GM21786 (cell line): ENCODE data around the gene SSPN.

Experiments used
- ATAC-seq: cut with Tn5 transposase; IDR thresholded peaks from one replicate; pipeline ENCODE4 v1.9.1; 2021; ENCODE audit not compliant: unreplicated experiment

Gene SSPN

DNA sequence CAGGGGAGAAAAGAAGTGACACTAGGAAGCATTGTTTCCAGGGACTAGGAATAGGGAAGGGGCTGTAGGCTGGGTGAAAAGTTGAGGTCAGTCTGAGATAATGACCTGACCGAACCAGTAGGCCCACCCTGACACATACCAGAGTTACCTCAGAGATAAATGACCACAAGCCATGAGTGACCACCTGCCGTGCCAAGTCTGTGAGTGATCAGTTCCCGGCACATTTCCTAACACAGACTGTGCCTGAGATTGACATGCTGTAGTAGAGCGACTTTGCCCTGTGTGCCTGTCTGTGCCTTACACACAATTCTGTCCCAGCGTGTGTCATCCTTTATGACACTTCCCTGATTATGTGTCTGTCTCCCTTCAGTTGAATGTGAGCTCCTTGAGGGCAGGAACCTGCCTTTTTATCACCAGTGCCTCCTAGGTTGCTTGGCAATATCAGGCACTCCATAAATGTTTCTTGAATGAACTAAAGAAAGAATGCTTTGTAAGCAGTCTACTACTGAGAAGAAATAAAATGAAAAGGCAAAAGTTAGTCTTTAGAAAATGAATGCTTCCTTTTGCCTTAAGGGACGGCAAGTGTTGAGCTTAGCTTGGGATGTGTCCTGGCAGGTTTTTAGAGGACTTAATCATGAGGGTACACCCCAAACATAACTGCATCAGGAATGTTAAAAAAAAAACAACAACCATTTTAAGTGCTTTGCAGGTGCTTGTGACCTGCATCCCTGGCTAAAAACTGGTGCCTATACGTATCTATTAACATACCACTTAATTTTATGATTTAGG is 9.6 kb upstream of the SSPN start:
- ATAC-seq = no peak

DNA sequence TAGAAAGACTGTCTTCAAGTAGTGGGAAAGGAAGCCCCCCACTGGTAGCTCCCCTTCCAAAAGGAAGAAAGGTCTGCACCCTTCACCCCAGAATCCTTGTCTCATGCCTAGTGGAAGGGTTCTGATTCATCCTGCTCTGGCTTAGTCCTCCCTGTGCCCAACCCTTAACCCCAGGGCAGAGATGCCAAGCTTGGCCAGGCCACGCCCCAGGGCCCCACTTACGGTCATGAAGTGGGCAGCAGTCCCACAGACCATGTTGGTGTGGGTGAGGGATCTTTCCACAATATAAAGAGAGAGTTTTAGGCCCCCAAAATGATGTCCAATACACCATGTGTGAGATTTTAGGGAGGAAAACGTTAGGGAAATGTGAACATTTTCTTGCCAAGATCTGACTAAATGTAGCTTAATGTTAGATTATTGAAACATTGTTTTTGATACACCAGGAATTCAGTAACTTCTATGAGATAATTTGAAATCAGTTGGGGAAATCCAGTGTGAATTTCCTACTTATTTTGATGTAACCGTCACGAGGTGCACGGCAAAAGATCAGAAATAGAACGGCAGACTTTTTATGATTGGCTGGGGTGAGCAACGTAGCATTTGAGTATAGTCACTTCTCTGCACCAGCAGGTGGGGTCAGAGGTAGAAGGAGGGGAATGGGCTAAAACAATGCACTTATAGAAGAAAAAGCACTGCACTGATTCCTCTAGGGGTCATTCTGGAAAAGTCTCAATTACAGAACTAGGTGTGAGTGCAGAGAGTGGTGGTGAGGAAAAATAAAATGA is 8.2 kb upstream of the SSPN start:
- no peak for ATAC-seq

DNA sequence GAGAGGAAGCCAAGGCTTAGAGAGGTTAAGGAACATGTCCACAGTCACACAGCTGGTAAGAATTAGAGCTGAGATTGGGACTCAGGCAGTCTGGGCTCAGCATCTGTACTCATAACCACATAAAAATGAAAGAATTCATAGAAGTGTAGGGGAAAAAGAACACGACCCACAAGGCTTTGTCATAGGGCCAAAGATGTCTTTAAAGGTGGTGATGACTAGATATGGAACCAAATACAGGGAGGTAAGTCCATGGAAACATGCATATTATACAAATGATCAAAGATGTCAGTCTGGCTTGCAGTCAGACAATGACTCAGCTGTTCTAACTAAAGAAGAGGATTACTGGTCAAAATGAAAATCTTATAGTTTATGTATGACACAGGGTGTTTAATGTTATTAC is 7.2 kb upstream of the SSPN start:
- ATAC-seq = no peak

DNA sequence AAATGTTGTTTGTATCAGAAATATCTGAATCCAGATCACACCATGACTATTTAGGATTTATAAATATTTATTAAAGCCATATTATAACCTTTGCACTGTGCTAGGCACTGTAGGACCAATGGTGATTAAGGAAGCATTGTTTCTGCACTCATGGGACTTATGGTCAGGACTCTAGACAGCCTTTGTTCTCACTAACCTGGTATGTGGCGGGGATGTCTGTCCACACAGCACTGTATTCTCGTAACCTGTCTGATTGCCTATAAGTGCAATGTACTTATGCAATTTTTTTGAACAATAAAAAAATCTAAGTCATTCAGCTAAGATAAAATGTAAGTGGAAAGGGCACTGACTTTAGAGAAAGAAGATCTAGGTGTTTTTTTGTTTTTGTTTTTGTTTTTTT is 6.7 kb upstream of the SSPN start:
- no peak for ATAC-seq

DNA sequence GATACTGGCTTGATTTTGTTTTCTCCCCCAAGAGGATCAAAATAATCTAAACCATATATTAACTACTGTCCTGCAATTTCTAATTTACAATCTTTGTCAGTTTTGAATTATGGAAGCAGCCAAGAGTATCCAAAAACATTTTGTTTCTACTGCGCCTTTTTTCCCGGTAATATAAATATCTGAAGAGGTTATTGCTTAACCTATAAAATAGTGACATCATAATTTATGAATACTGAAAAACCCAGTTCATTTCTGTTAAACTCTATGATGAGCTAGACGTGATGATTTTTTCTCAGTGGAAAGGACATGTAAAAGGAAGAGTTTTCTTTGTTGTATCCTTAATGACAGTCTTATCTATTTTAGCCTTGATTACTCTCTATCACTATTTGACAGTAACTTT is 3.2 kb upstream of the SSPN start:
- ATAC-seq = no peak

DNA sequence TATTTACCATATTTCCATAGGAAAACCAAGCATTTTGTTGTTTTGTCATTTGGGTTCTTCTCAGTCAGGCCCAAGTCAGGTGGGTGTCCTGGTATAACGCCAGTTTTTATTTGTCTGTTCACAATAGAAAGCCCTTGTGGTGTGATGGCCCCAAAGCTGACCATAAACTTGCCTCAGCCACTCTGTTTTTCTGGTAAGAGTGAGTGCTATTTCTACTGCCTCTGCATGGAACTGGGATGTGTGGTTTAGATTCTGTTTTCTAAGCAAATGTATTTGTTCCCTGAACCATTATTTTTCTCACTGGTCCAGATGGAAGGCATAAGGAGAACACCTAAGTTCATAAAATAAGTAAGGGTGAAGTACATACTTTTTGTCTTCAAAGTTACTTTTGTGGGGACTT is 1.8 kb upstream of the SSPN start:
- no peak for ATAC-seq

DNA sequence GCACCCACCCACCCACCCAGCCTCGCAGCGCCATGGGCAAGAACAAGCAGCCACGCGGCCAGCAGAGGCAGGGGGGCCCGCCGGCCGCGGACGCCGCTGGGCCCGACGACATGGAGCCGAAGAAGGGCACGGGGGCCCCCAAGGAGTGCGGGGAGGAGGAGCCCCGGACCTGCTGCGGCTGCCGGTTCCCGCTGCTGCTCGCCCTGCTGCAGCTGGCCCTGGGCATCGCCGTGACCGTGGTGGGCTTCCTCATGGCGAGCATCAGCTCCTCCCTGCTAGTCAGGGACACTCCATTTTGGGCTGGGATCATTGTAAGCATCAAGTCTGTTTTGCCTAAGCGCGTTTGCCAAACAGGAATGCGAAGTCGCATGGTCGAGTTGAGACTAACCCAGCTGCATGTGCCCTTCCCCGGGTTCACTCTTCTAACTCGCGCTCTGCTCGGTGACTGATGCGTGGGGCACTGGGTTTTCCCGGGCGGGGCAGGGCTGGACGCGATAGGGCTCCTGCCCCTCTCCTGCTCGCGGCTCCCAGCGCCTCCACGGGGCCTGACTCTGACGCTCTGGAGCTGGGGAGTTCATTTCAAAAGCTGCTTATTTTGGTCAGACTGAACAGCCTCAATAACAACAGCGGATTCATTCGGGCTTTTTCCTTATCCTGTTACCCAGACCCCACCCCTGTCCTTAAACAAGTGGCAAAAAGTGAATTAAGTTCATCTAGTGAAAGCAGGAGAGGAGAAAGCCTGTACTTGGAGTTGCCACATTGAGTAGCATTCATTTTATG is 458 bp downstream of the SSPN start:
- ATAC-seq = no peak

DNA sequence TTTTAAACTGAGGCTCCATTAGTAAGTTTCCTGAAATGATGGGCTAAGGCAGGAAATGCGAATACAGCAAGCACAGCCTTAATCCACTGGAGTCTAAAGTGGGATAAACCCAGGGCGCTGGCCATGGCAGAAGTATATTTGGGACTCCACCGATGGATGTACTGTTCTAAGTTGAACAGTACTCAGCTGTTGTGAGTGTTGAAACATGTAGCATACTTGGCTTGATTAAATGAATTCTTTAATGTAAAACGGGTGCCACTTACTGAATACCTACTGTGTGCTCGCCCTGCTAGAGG is 996 bp downstream of the SSPN start:
- ATAC-seq = no peak

DNA sequence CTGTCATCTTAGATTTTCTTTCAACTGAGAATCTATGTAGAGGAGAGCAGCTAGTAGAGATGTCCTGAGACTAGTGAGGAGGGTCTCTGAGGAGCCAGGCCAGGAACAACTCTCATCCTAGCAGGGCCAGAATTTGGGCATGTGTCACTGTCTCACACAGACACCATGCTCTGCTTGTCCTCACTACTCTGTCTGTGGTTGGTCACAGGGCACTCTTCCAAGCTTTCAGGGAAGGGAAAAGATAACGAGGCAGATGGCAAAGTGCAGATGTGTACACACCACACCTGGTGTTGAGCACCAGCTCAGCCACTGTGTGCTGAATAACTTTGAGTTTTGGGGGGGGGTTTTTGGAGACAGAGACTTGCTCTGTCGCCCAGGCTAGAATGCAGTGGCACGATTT is 2.5 kb downstream of the SSPN start:
- no peak for ATAC-seq

DNA sequence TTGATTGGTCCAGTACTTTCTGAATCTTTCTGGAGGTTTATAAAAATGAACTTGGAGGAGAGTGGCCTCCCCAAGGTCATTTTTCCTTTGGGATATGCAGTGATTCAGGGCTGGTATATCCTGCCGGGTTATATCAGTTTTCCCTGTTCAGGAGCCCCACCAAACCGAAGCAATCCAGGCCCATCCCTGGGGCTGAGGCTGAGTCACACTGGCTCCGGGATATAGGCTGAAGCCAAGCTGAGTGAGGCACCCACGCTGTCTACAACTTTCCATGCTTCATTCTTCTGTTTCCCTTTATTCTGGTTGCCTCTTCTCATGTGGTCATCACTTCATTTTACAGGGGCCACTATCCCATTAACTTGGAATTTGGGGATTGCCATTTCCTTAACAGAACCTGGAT is 3.4 kb downstream of the SSPN start:
- ATAC-seq = no peak

DNA sequence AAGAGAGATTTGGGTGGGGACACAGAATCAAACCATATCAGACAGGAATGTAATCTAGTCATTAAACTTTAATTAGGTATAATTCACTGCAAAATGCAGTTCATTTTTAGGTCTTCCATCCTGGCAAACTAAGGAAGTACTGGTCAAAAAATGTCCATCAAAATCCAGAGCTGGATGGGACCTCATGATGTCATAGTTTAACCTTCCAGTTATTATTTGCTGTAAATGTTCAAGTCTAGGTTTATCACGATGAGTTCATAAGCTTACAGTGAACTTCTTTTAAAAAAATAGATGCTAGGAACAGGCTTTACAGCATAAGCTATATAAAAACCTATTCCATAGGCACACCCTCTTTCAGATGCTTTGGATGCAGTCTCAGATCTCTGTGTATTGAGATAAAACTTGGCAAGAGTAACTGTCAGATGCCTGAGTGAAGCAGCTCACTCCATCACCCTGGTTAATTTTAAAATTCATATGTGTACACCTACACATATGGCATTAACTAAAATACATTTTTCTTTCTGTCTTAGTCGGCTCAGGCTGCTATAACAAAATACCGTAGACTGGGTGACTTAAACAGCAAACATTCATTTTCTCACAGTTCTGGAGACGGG is 7.9 kb downstream of the SSPN start:
- ATAC-seq = no peak

DNA sequence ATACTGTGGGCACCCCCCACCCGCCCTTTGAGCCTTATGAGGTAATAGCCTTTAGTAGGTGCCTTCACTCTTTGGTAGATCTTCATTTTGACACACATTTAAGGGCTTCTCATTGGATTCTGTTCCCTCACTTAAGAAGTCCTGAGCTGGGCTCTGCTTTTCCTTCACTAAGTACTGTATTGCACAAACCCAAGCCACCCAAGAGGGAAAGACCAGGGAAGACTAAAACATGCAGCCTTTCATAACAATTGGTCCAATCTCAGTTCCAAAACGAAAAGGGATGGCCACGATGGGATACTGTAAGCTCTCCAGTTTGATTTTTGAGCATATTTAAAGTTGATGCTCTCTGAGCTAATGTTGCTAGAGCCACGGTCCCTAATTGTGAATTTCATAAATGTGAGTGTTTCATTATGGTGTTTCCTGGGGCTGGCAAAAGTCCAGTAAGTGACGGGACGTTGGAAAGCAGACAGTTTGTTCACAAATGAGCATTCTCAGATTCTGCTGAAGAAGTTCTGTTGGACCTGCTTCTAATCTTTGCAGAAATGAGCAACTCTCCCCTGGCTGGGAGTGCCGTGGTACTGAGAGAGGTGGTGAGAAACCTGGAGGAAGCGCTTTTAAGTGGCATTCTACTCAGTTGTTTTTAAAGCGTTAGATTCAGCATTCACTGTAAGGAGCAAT is 9.4 kb downstream of the SSPN start:
- ATAC-seq = no peak

DNA sequence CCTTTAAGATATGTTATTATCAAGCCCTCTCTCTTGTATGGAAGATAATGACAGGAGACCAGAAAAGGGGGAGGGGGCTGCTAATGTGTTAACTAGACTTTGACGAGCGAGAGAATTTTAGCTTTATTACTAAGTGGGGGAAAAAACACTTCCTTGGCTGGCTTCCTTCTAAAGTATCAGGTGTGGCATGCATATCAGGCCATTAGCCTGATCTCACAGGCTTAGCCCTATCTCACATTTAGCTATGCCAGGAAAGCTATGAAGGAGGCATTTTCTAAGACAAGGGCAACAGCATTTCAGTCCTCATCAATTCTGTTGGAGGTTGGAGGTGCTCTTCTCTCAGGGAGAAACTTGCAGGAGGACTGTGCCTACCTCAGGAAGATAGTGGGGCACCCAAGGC is 9.9 kb downstream of the SSPN start:
- no peak for ATAC-seq

DNA sequence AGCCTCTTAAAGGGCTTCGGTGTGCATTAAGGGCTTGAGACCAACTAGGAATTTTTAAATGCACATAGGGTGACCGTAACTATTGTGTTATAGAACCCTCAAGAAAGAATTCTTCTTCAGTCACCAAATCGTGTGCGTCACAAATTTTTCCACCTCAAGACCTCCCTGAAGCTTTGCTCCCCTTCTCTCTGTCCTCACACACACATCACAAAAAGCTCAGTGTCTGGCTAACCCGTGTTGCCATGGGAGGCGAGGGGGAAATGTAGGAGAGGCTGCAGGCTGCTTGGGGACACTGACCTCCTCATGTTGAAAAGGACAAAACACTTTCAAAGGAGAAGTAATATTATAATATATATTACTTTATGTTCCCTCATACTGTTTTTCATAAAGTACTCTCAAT is 10.6 kb downstream of the SSPN start:
- ATAC-seq = no peak

DNA sequence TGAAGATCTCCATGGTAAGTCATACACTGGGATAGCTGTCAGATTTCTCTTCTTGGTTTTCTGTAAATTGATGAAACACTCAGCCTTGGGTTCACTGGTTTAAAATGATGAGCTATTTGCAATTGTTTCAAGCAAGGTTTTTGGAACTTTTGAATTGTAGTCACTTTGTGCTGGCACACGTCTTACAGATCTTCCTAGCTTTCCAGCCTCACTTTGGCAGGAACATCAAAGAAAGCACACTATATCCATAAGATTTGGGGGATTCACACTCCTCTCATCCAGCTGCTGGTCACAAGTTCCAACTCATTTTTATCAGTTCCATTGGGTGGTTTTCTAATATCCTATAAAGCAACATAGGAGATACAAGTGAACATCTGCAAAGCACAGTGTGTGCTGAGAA is 16.0 kb downstream of the SSPN start:
- no peak for ATAC-seq

DNA sequence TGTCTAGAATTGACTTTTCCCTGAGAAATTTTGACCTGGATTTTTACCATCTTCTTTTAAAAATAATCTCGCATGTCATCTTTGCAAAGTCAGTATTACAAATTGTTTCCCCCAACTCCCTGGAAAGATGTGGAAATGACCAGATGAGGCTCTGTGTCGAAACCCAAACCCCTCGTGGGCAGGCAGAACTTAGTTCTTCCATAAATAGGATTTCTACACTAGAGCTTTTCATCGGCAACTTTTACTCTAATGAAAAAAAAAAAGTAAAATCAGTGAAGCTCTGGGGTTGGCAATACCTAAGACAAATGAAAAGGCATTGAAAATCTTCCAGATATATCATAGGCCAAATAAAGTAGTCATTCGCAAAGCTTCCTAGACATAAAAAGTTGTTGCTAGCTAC is 17.0 kb downstream of the SSPN start:
- ATAC-seq = no peak

DNA sequence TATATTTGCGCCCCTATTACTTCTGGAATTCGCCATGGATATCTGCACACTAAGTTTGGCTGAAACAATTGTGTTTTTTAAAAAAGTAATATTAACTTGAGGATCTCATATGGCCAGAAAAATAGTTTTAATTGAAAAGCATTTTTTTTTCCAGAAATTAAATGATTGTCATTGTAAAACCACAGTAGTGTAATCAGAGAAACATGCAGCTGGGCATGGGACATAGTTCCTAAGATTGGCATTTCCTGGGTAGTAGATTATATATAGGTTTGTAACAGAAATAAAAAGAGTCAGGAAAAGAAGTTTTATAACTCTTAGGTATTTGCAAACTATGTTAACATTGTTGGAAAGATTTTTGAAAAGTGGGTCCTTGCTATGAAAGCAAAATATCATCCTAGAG is 17.6 kb downstream of the SSPN start:
- ATAC-seq = no peak

DNA sequence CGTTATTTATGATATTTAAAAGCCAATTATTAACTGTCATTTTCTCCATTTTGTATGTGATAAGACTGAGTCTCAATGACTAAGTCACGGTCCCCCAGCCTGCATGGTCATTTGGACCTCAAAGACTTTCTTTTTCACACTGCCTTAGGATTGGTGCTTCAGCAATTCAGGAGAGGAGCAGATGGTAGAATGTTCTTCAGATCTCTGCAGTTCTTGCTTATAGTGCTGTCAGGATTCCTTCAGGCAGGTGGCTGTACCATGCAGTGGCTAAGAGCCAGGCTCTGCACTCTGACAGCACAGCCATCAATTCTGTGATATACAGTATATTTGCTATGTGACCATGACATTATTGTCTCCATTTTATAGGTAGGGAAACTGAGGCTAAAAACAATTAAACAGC is 18.7 kb downstream of the SSPN start:
- ATAC-seq = no peak

DNA sequence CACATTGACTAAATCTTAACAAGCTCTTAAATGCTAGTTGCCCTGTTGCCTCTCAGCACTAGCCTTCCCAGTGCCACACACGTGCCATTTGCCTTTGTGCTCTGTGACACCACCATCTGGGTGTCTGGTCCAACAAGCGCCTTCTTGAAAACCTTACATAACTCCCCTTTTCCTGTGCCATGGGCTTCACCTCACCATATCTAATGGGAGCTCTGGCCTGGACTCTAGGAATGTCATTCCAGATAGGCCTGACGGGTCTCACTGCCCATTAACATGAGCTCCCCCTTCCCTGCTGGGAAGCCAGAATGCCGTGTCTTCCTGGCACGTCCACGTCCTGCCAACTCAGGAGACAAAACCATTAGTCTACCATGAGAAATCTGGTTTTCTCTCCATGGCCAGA is 24.4 kb downstream of the SSPN start:
- no peak for ATAC-seq

DNA sequence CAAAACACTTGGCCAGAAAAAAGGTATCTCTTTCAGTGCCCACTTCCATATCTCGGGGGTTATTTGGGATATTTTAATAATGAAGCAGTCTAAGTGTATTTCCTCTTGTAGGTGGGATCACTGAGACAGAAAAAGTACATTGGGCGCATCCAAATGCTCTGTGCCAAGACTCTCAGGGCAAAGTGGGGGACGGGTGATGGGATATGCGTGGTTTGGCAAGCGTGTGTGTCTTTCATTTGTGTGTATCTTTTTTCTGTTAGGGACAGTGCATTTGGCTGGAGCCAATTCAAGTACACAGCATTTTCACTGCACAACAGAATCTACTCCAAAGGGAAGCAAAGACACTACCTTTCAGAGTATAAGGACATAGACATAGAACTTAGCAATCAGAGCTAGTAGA is 29.3 kb downstream of the SSPN start:
- ATAC-seq = no peak

DNA sequence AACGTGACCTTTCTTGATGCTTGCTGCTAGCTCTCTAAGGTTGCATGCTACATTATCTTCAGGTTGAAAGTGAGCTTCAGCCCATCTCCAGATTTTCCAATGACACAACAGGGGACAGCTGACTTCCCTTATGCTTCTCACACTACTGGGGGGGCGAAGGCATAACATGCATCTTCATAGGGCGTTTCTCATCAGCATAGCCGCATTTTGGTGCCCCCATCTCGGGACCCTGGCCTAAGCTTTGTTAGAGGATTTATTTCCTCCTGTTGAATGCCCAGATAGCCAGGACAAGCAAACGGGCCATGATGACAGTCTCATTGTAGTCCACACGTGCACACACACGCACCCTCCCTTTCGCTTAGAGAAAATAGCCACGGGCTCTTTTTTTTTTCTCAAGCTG is 30.7 kb downstream of the SSPN start:
- ATAC-seq = no peak
